Measurements from ENCODE around the gene CTSC.

CTSC gene

GRCh38 chr11:88337181-88337986 is at the start of gene CTSC:
Gene CTSC, minus strand, starts transcription at chr11:88337736. Its CDS starts 64 bp downstream, at chr11:88337672.
- DNase-seq, result peak; percentile 69 to 84

- DNase-seq, result no peak
These were observed 47.1 kb upstream of the CTSC start for GRCh38 chr11:88384669-88385005.

GRCh38 chr11:88384004-88384668 is 46.6 kb upstream of the CTSC start:
- no peak for DNase-seq

GRCh38 chr11:88383447-88383846 is 45.9 kb upstream of the CTSC start:
- no peak for DNase-seq

- no peak for DNase-seq
These were observed 41.6 kb upstream of the CTSC start for GRCh38 chr11:88379130-88379529.

- no peak for DNase-seq
These were observed 41.0 kb upstream of the CTSC start for GRCh38 chr11:88378422-88379066.

- no peak for DNase-seq
These were observed 40.1 kb upstream of the CTSC start for GRCh38 chr11:88377646-88378045.

GRCh38 chr11:88377144-88377543 is 39.6 kb upstream of the CTSC start:
- DNase-seq, result no peak

DNA sequence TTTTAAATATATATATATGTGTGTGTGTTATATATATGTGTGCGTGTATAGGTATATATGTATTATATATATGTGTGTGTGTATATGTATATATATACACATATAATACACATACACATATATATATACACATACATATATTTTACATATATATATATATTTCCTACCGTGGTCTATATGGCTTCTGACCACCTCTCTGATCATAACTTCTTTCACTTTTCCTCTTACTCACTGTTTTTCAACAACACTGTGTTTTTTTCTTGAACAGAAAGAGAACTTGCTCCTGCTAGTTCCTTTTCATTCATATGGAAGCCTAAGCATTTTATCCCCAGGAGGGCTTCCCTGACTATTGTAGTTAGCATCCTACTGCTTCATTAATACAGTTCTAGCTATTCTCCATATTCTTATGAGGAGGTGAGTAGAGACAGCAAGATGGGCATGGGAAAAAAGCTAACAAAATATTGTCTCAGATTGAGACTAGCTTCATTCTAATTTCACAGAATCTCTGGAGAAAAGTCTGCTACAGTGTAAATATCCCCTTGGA is 38.5 kb upstream of the CTSC start:
- peak in 1 of 2 donors; percentile 23 for DNase-seq

GRCh38 chr11:88370782-88371181 is 33.2 kb upstream of the CTSC start:
- no peak for DNase-seq

GRCh38 chr11:88367310-88367709 is 29.8 kb upstream of the CTSC start:
- no peak for DNase-seq

DNA sequence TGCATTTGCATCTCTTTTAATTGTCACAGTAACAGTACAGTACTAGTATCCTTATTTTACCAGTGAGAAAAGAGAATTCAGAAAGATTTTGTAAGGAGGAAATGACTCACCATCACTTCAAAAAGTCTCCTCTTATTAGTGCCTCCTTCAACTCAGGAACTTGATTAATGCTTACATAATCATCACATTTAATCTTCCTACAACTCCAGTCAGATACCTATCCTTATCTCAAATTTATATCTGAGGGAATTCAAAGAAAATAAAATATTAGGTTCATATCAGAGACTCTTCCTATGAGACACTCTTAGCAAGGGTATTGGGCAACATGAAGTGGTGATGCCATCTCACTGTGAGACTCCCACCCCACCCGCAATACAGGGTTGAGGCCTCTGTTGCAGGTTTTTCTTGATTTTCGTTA is 26.1 kb upstream of the CTSC start:
- peak in 1 of 2 donors; percentile 60 for DNase-seq

GRCh38 chr11:88363004-88363403 is 25.5 kb upstream of the CTSC start:
- no peak for DNase-seq

DNA sequence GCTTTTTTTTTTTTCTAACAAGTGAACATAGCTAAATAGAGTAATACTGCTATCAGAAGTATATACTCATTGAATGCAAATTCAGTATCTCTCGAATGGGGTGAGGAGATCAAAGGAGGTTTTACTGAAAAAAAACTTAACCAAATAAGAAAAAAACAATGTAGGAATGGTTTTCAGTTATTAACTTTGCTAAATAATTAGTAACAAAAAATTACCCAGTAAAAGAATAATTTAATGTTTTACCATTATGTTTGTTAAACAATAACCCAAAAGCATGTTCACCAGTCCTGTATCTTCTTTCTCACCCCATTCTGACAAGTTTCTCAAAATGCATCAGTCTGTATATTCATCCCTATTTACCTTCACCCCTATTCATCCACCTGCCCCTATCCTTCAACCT is 22.6 kb upstream of the CTSC start:
- no peak for DNase-seq

DNA sequence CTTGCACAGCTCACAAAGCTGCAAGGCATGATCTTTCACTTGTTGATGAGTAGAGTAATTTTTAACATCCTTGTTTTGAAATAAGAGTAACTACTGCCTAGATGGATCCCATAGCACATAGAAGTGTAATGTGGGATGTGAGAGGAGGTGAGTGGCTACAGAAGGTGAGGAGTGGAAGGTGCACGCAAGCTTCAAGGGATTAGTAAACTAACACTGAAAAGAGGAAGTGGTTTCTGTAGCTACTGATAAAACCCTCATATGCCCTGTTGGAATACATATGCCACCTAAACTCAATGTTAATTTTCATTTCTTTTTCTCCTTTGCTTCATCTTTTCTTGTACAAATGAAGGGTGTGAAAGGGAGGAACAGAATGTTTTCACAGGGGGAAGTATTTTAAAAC is 22.0 kb upstream of the CTSC start:
- peak in 1 of 2 donors; percentile 60 for DNase-seq

GRCh38 chr11:88359114-88359513 is 21.6 kb upstream of the CTSC start:
- DNase-seq, result no peak

DNA sequence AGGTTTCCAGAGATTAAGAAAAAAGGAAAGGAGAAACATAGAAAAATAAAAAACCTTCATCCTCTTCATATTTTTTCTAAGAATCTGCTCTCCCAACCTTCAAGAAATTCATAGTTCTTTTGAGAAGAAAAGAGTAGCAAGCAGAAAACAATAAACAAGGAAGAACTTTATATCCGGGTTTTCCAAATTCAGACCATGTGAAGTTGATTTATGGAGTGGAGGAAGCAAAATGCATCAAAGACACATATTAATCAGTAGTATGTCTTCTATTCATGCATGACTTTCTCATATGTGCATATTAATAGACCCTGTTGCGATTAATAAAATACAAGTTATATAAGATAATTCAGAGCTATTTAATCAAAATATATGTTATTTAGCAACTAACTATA is 20.5 kb upstream of the CTSC start:
- DNase-seq, result no peak

- DNase-seq, result no peak
These were observed 19.9 kb upstream of the CTSC start for GRCh38 chr11:88357323-88358039.

DNA sequence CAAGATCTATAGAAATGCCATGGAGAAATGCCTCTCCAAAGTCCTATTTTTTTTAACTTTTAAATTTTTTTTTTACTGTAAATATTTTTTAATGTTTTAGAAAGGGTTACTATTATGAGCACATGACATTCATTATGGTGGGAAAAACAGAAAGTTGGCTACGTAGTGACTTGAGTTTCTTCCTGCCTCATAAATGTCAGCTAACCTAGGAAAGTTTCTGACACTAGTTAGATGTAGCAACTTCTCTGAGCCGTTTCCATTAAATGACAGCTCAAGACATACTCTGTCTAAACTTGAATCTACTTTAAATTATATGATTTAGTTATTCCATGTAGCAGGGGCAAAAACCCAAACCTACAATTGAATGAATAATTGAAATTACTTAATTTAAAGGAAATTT is 18.4 kb upstream of the CTSC start:
- no peak for DNase-seq

- no peak for DNase-seq
These were observed 17.4 kb upstream of the CTSC start for GRCh38 chr11:88354912-88355311.

GRCh38 chr11:88353835-88354496 is 16.4 kb upstream of the CTSC start:
- no peak for DNase-seq

DNA sequence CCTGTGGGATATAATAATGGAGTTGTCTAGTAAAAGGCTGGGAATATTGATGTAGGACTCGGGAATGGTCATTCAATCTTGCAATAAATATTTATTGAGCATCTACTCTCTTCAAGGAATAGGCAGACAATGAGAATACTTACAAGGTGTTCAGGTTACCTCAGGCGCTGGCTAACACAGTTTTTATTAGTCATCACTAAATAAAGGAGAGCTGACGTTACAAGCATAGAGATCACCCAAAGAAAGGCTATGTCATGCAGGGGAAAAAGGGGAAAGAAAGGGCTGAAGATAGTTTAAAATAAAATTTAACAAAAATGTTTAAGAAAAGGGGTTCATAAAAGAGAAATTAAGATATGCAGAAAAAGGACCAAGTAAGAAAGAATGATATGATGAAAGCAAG is 15.8 kb upstream of the CTSC start:
- DNase-seq, result no peak

DNA sequence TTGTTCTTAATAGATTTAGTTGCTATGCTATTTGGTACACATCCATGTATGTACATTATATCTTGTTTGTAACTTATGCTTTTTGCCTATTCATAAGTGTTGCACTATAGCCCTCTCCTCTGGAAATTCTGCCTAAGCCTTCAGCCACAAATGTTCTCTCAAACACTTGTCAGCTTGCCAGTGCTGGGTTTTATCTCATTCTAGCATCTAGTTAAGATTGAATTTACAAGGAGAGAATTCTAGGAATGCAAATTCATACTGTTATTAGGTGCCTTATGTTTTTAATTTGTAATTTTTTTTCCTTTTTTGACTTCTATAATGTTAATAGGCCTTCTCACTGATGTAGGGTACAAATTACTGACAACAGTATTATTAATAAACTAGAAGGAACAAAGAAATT is 14.6 kb upstream of the CTSC start:
- DNase-seq, result no peak
